GM12878 (cell line): Measurements from ENCODE around the gene TXNRD1. TPM values are rescaled to one million over a fixed set of nuclear protein-coding genes. Genes with fewer than 3 reads are reported as not detected.

Source experiments
- ATAC-seq: fragments of 200-7000 bp; cut with Tn5 transposase; 3 replicates; pipeline ENCODE4 v1.9.1; 2020; ENCODE audit warnings: mild to moderate bottlenecking, moderate library complexity
- BruUV-seq: library from RNA; stranded (reverse); fragments of 400-500 nt; replicated peaks from 2 replicates; lab custom pipeline; 2021; lab: Mats Ljungman, UMichigan
- CTCF ChIA-PET: fragments of 300-600 bp; sonication (Branson Sonifier 250); formaldehyde crosslinking; extraction: SDS; loops from one replicate; lab custom pipeline; 2021; ENCODE audit warnings: inconsistent platforms; lab: Yijun Ruan, JAX
- POLR2A ChIA-PET: fragments of 350-600 bp; formaldehyde crosslinking; extraction: SDS; loops from one replicate; lab custom pipeline; 2021; ENCODE audit warnings: inconsistent platforms; lab: Charles Lee
- RAD21 ChIA-PET: fragments of 300-600 bp; sonication (Branson Sonifier 250); formaldehyde crosslinking; loops from one replicate; lab custom pipeline; 2023; ENCODE audit warnings: antibody characterized with exemption; ENCODE audit not compliant: unreplicated experiment; lab: Charles Lee
- SMC1A ChIA-PET: fragments of 300-600 bp; sonication (Branson Sonifier 250); formaldehyde crosslinking; loops from one replicate; lab custom pipeline; 2023; ENCODE audit not compliant: unreplicated experiment, uncharacterized antibody; lab: Charles Lee
- DNase-seq: peaks from one replicate; pipeline ENCODE4 v3.0.0-alpha.2; 2011; ENCODE audit warnings: low read depth, low spot score
- FAIRE-seq: peaks from 3 replicates; lab custom pipeline; 2011; peaks lifted over from hg19 to GRCh38; lab: Jason Lieb, UNC
- H2AFZ ChIP-seq: 2 replicates; pipeline ENCODE4 v1.6.0; 2011; ENCODE audit warnings: low read depth, low read length, control low read depth; ENCODE audit not compliant: control insufficient read depth
- H3K27ac ChIP-seq: 2 replicates; pipeline ENCODE4 v1.5.1; 2011; ENCODE audit warnings: control low read depth; ENCODE audit not compliant: control insufficient read depth, insufficient read depth
- H3K27me3 ChIP-seq, 2 experiments: replicated peaks in 1 of 2; 2 replicates each; pipeline versions ENCODE4 v1.6.0 to v1.6.1; 2011; ENCODE audit warnings: low read length in 1 of 2; ENCODE audit not compliant: control insufficient read depth in 2 of 2, insufficient read depth in 2 of 2
- H3K36me3 ChIP-seq, 2 experiments: 2 replicates each; pipeline ENCODE4 v1.5.1; 2011; ENCODE audit warnings: low read length in 1 of 2; ENCODE audit not compliant: control insufficient read depth in 2 of 2, insufficient read depth in 2 of 2
- H3K4me1 ChIP-seq: 2 replicates; pipeline ENCODE4 v1.6.1; 2011; ENCODE audit warnings: mild to moderate bottlenecking, low read length, moderate library complexity, mixed read lengths; ENCODE audit not compliant: control insufficient read depth, insufficient read depth
- H3K4me2 ChIP-seq: 2 replicates; pipeline ENCODE4 v1.6.0; 2011; ENCODE audit warnings: control low read depth; ENCODE audit not compliant: control insufficient read depth, insufficient read depth
- H3K4me3 ChIP-seq: fragments of 200-600 bp; sonication (generic); 2 replicates; pipeline ENCODE4 v1.5.1; 2016
- H3K79me2 ChIP-seq: 2 replicates; pipeline ENCODE4 v1.6.0; 2011; ENCODE audit warnings: low read length; ENCODE audit not compliant: control insufficient read depth, insufficient read depth
- H3K9ac ChIP-seq: 2 replicates; pipeline ENCODE4 v1.8.0; 2011; ENCODE audit warnings: low read length, control low read depth, mixed read lengths; ENCODE audit not compliant: control insufficient read depth, insufficient read depth
- H3K9me3 ChIP-seq: replicated peaks from 3 replicates; pipeline ENCODE4 v1.5.1; 2011; ENCODE audit warnings: mild to moderate bottlenecking, low read length; ENCODE audit not compliant: control insufficient read depth, insufficient read depth
- H4K20me1 ChIP-seq: 2 replicates; pipeline ENCODE4 v1.6.0; 2011; ENCODE audit not compliant: control insufficient read depth, insufficient read depth
- ASH2L ChIP-seq: fragments of 300-600, 200-600 bp; sonication (generic); IDR thresholded peaks from 2 replicates; pipeline ENCODE4 v1.6.1; 2017; ENCODE audit warnings: low read depth, mild to moderate bottlenecking, borderline replicate concordance
- CREM ChIP-seq: IDR thresholded peaks from 2 replicates; pipeline ENCODE4 v1.6.1; 2014; ENCODE audit warnings: antibody characterized with exemption, low read depth
- ESRRA ChIP-seq: IDR thresholded peaks from 2 replicates; pipeline ENCODE4 v1.6.1; 2012; ENCODE audit warnings: mild to moderate bottlenecking, low read length, improper control_type of control experiment
- ETV6 ChIP-seq, 2 experiments: fragments of 450-650 bp in 1 of 2; IDR thresholded peaks in 1 of 2; conservative IDR thresholded peaks in 1 of 2; 2 replicates each; pipeline ENCODE4 v1.6.1; 2014; ENCODE audit warnings: antibody characterized with exemption in 1 of 2, borderline replicate concordance in 1 of 2, low read depth in 1 of 2, mild to moderate bottlenecking in 1 of 2, moderate library complexity in 1 of 2
- JUND ChIP-seq: IDR thresholded peaks from 2 replicates; pipeline ENCODE4 v1.6.1; 2012; ENCODE audit warnings: low read depth, mild to moderate bottlenecking, low read length, improper control_type of control experiment, moderate library complexity
- MTA3 ChIP-seq: IDR thresholded peaks from 2 replicates; pipeline ENCODE4 v1.6.1; 2012; ENCODE audit warnings: low read length, inconsistent platforms, borderline replicate concordance
- RAD21 ChIP-seq: IDR thresholded peaks from 2 replicates; pipeline ENCODE4 v1.6.1; 2011; ENCODE audit warnings: mild to moderate bottlenecking, low read depth, low read length, moderate library complexity; ENCODE audit not compliant: insufficient read depth
- RBBP5 ChIP-seq: fragments of 200-600 bp; sonication (generic); conservative IDR thresholded peaks from 2 replicates; pipeline ENCODE4 v1.6.1; 2016
- SMC3 ChIP-seq: IDR thresholded peaks from 2 replicates; pipeline ENCODE4 v1.6.1; 2011; ENCODE audit warnings: low read length, improper control_type of control experiment, borderline replicate concordance
- TBL1XR1 ChIP-seq: IDR thresholded peaks from 2 replicates; pipeline ENCODE4 v1.6.1; 2012; ENCODE audit warnings: low read depth, low read length, improper control_type of control experiment
- ZNF207 ChIP-seq: fragments of 450-650 bp; IDR thresholded peaks from 2 replicates; pipeline ENCODE4 v1.6.1; 2014; ENCODE audit warnings: antibody characterized with exemption, mild to moderate bottlenecking, borderline replicate concordance
- WGBS: methylation state at CpG from one replicate; pipeline ENCODE4 v1.1.6; 2016; ENCODE audit warnings: low lambda C conversion rate; ENCODE audit not compliant: insufficient replicate concordance, insufficient coverage; ENCODE audit errors: missing lambda C conversion rate; 5-methylcytosine and 5-hydroxymethylcytosine counted together
- in situ Hi-C: fragments of 300-500 bp; cut with MboI; formaldehyde crosslinking; loops from 9 replicates; pipeline ENCODE4 v1.14.3; 2018; ENCODE audit warnings: mixed read lengths
- intact Hi-C: fragments of 100-400 bp; cut with micrococcal nuclease; formaldehyde crosslinking; loops from one replicate; pipeline ENCODE4 v1.14.2; 2022; ENCODE audit not compliant: unreplicated experiment
- polyA plus RNA-seq, 11 experiments: library from polyadenylated mRNA; depleted of rRNA in 4 of 11; unstranded in 6 of 11; stranded (reverse) in 5 of 11; fragments of >200 nt; fragmentation: Nextera tagmentation in 4 of 11; fragmentation: Illumina TruSeq in 1 of 11; extraction: Ambion mirVana in 4 of 11; extraction: Trizol in 1 of 11; gene quantifications; 1 replicate in 1 of 11; 2 replicates in 10 of 11; pipeline versions ENCODE4 v1.2.1 to v1.2.3, GENCODE V29; 2011 to 2016; ENCODE audit warnings: inconsistent platforms in 2 of 11, missing spikeins in 2 of 11, low read depth in 1 of 11
- total RNA-seq, 4 experiments: library from RNA; depleted of rRNA in 3 of 4; stranded (reverse); fragments of >200 nt in 3 of 4; fragmentation: Illumina TruSeq in 1 of 4; extraction: Trizol in 1 of 4; gene quantifications; 2 replicates each; pipeline versions ENCODE4 v1.2.1 to v1.2.3, GENCODE V29; 2013 to 2021
- TF ChIP-seq, protein P1 (sequence below): fragments of 150-350 bp; IDR thresholded peaks from 2 replicates; pipeline ENCODE4 v1.6.1; 2016; ENCODE audit warnings: low read depth, low read length
- TF ChIP-seq, protein P2 (sequence below): IDR thresholded peaks from 2 replicates; pipeline ENCODE4 v1.6.1; 2012; ENCODE audit warnings: low read depth, low read length, improper control_type of control experiment
- TF ChIP-seq, protein P3 (sequence below): fragments of 450-650 bp; IDR thresholded peaks from 2 replicates; pipeline ENCODE4 v1.6.1; 2017; ENCODE audit warnings: mild to moderate bottlenecking, low read depth, inconsistent platforms; ENCODE audit not compliant: poor library complexity, severe bottlenecking

TXNRD1 gene
- total and polyA plus RNA-seq, 10 of the 15 experiments (the other 5 are each of a cell fraction or from before 2014, with no cell fraction given), result 52.6 to 84.6 (median 67.8) TPM

DNA sequence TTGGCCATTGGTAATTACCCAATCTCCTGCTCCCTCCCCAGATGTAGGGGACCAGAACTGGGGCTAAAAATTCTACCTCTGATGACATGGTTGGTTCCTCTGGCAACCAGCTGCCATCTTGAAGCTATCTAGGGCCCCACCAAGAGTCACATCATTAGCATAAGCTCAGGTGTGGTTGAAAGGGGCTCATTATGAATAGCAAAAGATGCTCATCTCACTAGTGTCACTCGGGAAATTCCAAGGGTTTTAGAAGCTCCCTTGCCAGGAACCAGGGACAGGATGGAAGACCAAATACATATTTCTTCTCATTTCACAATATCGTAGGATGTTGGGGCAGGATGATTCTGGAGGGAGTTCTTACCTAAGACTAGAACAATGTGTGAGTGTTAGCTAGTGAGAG lies 126.6 kb downstream of the TXNRD1 start (continued):
- no peak for TF ChIP-seq RAD21
- no peak for TF ChIP-seq JUND
- TF ChIP-seq CREM, result no peak
- TF ChIP-seq, protein P1, sequence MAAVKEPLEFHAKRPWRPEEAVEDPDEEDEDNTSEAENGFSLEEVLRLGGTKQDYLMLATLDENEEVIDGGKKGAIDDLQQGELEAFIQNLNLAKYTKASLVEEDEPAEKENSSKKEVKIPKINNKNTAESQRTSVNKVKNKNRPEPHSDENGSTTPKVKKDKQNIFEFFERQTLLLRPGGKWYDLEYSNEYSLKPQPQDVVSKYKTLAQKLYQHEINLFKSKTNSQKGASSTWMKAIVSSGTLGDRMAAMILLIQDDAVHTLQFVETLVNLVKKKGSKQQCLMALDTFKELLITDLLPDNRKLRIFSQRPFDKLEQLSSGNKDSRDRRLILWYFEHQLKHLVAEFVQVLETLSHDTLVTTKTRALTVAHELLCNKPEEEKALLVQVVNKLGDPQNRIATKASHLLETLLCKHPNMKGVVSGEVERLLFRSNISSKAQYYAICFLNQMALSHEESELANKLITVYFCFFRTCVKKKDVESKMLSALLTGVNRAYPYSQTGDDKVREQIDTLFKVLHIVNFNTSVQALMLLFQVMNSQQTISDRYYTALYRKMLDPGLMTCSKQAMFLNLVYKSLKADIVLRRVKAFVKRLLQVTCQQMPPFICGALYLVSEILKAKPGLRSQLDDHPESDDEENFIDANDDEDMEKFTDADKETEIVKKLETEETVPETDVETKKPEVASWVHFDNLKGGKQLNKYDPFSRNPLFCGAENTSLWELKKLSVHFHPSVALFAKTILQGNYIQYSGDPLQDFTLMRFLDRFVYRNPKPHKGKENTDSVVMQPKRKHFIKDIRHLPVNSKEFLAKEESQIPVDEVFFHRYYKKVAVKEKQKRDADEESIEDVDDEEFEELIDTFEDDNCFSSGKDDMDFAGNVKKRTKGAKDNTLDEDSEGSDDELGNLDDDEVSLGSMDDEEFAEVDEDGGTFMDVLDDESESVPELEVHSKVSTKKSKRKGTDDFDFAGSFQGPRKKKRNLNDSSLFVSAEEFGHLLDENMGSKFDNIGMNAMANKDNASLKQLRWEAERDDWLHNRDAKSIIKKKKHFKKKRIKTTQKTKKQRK, result no peak
- TF ChIP-seq, protein P2, sequence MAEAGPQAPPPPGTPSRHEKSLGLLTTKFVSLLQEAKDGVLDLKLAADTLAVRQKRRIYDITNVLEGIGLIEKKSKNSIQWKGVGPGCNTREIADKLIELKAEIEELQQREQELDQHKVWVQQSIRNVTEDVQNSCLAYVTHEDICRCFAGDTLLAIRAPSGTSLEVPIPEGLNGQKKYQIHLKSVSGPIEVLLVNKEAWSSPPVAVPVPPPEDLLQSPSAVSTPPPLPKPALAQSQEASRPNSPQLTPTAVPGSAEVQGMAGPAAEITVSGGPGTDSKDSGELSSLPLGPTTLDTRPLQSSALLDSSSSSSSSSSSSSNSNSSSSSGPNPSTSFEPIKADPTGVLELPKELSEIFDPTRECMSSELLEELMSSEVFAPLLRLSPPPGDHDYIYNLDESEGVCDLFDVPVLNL, result no peak
- no peak for TF ChIP-seq TBL1XR1

DNA sequence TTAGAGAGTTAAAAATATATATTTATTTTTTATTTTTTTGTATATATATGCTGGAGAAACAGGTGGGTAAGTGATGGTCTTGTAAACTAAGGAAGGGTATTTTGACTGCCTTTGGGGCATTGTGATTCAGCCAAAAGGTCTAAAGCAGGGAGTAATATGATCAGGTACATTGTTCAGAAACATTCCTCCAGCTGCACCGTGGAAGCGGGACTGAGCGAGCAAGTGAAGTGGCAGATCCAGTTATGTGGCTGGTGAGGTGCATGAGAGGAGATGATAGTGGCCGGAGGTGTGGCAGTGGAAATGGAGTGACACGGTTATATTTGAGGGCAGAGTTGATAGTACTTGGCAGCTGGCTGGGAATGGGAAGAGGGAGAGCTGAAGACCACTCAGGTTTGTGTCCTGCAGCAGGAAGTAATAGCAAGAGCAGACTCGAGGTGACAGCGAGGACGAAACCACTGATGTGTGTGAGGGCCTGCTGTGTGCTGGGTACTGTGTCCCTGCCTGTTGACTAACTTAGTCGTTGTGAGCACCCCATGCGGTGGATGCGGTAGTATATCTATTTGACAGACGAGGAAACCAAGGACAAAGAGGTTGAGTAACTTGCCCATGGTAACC lies 127.2 kb downstream of the TXNRD1 start:
- no TSS peak for BruUV-seq
- TF ChIP-seq ESRRA (no peak), MTA3 (no peak), ETV6 (conservative IDR thresholded peaks at IDR 0.05 in 1 of 2, IDR thresholded peaks at IDR 0.05 in 1 of 2; ENCODE audit: borderline replicate concordance in 1 of 2, low read depth in 1 of 2) (no peak), SMC3 (no peak), ZNF207 (no peak), RBBP5 (no peak), ASH2L (no peak)
- TF ChIP-seq, protein P3, sequence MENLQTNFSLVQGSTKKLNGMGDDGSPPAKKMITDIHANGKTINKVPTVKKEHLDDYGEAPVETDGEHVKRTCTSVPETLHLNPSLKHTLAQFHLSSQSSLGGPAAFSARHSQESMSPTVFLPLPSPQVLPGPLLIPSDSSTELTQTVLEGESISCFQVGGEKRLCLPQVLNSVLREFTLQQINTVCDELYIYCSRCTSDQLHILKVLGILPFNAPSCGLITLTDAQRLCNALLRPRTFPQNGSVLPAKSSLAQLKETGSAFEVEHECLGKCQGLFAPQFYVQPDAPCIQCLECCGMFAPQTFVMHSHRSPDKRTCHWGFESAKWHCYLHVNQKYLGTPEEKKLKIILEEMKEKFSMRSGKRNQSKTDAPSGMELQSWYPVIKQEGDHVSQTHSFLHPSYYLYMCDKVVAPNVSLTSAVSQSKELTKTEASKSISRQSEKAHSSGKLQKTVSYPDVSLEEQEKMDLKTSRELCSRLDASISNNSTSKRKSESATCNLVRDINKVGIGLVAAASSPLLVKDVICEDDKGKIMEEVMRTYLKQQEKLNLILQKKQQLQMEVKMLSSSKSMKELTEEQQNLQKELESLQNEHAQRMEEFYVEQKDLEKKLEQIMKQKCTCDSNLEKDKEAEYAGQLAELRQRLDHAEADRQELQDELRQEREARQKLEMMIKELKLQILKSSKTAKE, result no peak
- Histone ChIP-seq H2AFZ (no peak overlapping the region), H3K4me3 (no peak overlapping the region), H3K4me1 (no peaks in the 10 kb centered on the region), H3K79me2 (no peaks in the 10 kb centered on the region), H3K9me3 (no peaks in the 10 kb centered on the region), H3K4me2 (no peak overlapping the region), H4K20me1 (no peaks in the 10 kb centered on the region), H3K9ac (no peak overlapping the region), H3K36me3 (peaks cover 11 to 38% of the 10 kb centered on the region in 2 experiments), H3K27me3 (no peaks in the 10 kb centered on the region), H3K27ac (no peak overlapping the region)
- RAD21 ChIA-PET, result interaction anchor here (0.7 to 1.4 kb wide), 3 partner anchors 15 to 160 kb away, joined by 3 to 4 read pairs (median 3); no protein-coding TSS in a partner anchor
- SMC1A ChIA-PET, result interaction anchor here (1.0 to 1.4 kb wide), 5 partner anchors 16 to 712 kb away, joined by 3 to 4 read pairs (median 3); no protein-coding TSS in a partner anchor
- DNase-seq (no peak), ATAC-seq (no peak), FAIRE-seq (peak; percentile 41)
- intact Hi-C loops, result no loop called here
- WGBS, result 93% methylated on average over 12 of the region's 12 CpGs
- POLR2A ChIA-PET, result interaction anchor here (0.6 kb wide), 1 partner anchor 167 kb away, joined by 6 read pairs; no protein-coding TSS in a partner anchor
- CTCF ChIA-PET, result interaction anchor here (1.4 to 2.2 kb wide), 2 partner anchors 9 to 54 kb away, joined by 3 to 5 read pairs; no protein-coding TSS in a partner anchor
- in situ Hi-C loops, result no loop called here
